Stimulated activated CD4-positive, alpha-beta T cell treated with anti-CD3 and anti-CD28 coated beads, Interleukin-12 subunit alpha, Interleukin-12 subunit beta, amount 100 ng/mL, for 4 hours (primary cell): ENCODE results near the gene USP40.

ENCODE experiments used
- DNase-seq: peaks from one replicate; pipeline ENCODE4 v3.0.0-alpha.2; 2020

USP40 gene

GRCh38 chr2:233556881-233557736 is 9.5 kb downstream of the USP40 start:
- no peak for DNase-seq

- DNase-seq: no peak
Observed at GRCh38 chr2:233553366-233553765, 13.2 kb downstream of the USP40 start.

DNA sequence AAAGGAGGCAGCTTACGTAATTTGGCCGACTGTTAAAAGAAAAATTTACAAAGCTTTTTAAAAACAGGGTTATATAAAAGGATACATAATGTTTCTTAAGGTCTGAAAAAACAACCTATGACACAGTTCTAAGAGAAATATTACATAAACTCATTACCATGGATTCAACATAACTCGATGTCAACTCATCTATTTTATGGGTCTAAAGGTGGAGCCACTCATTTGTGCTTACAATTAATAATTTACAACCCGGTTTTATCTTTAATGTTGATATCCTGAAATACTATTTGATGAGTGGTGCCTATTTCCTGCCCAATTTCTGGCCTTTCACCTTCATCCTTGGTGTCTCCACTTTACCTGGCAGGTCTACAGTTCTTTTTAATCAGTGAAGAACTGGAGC is 15.1 kb downstream of the USP40 start:
- DNase-seq: no peak

DNA sequence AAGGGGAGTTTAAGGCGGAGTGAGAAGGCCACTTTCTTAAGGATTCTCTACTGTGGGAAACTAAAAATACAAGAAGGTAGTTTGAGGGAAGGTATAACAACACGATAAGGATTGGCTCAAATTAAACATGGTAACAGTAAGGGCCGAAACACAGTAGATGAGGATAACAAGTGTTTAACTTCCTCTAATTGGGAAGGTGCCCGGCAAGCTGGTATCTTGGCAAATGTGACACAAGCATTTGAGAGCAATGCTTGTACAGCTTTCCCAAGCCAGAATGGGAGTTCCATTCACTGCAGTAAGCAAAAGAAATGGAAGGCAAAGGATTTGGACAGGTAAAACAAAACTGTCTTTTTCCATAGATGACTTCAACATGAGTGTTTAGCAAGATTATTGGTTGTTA is 19.8 kb downstream of the USP40 start:
- no peak for DNase-seq

DNA sequence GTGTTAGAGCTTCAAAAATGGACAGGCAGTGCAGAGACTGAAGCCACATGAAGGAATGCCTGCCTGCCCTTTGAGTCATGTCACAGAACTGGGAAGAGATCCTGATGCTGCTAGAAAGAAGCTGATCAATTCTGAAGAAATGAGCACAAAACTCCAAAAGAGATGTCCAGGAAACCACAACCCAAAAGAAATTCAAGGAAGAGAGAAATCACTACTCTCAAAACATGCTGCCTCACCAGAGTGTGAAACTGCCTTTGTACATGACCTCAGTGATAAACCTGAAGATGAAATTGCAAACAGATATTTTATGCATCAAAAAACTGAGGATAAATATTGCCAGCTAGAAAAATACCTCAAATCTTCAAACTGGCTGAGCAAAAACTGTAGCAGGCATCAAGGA is 20.5 kb downstream of the USP40 start:
- DNase-seq: no peak

DNA sequence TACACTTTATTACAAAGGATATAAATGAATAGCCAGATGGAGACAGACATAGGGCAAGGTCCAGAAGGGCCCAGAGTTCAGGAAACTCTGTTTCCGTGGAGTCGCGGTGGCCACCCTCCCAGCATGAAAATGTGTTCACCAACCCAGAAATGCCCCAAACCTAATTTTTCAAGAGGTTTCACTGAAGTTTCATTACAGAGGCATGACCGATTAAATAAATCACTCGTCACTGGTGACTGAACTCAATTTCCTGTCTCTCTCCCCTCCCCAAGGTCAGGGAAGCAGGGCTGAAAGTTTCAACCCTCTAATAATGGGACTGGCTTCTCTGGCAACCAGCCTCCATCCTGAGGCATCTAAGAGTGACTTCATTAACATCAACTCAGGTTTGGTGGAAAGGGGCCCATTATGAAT is 22.4 kb downstream of the USP40 start:
- no peak for DNase-seq

GRCh38 chr2:233542507-233542906 is 24.1 kb downstream of the USP40 start:
- DNase-seq: no peak

- DNase-seq: no peak
Observed at GRCh38 chr2:233538741-233539140, 27.8 kb downstream of the USP40 start.

DNA sequence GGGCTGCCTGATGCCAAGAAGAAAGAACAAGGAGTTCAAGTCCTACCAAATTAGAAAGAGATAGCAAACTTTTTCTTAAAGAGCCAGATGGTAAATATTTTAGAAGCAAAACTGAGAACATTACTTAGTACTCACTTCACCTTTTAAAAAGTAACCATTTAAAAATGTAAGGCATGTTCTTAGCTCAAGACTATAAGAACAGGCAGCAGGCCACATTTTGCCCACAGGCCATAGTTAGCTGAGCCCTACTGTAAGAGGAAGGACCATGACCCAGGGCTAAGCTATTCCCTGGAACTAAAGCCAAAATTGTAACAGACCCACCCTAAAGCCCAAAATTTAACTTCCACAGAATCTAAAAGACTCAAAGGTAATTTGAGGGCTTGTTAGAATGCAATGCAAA is 31.3 kb downstream of the USP40 start:
- no peak for DNase-seq

DNA sequence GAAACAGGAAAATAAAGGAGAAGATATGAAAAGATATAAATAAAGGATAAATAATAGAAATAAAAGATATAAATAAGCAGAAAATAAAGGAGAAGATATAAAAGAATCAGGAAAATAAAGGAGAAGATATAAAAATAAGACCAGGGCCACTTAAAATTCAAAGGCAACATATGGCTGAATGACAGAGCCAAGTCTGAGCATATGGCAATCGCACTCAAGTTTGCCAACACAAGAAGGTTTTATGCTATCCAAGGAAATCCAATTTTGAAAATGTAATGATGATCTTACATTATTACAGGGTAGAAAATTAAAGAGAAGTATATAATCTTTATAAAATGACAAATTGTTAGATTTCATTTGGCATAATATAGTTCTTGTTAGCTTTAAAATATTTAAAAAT is 33.6 kb downstream of the USP40 start:
- DNase-seq: no peak

GRCh38 chr2:233531955-233532354 is 34.6 kb downstream of the USP40 start:
- no peak for DNase-seq

DNA sequence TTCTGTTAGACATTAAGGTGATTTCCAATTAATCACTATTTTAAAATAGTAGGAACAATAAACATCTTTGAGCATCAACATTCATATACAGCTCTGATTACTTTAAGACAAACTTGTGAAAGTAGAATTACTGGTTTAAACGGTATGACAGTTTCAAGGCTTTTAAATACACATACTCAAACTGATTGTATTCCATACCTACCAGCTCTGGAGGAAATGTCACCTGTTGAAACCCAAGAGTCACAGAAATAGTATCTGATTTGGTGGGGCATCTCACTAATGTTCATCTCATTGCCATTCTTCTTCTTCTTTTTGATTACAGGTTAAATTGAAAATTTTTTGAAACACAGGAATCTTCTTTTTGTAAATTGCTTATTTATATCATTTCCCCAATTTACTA is 36.2 kb downstream of the USP40 start:
- DNase-seq: no peak

- DNase-seq: no peak
Observed at GRCh38 chr2:233528182-233528581, 38.4 kb downstream of the USP40 start.

DNA sequence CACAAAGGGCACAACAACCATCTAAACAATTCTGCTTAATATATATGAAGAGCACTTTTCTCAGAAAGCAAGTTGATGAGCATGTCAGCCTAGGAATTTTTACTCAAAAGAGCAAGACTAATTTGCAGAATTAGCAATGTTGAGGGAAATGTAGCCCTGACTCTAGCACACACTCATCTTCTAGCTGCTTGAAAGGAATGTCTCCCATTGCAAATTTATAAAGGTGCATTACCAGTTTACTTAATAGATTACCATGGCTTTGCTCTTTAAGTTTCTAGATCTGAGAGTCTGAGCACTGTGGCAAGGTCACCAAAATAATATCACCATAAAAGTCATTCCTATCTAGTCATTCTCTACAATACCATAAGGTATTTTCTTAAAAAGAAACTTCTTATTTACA is 40.8 kb downstream of the USP40 start:
- no peak for DNase-seq

DNA sequence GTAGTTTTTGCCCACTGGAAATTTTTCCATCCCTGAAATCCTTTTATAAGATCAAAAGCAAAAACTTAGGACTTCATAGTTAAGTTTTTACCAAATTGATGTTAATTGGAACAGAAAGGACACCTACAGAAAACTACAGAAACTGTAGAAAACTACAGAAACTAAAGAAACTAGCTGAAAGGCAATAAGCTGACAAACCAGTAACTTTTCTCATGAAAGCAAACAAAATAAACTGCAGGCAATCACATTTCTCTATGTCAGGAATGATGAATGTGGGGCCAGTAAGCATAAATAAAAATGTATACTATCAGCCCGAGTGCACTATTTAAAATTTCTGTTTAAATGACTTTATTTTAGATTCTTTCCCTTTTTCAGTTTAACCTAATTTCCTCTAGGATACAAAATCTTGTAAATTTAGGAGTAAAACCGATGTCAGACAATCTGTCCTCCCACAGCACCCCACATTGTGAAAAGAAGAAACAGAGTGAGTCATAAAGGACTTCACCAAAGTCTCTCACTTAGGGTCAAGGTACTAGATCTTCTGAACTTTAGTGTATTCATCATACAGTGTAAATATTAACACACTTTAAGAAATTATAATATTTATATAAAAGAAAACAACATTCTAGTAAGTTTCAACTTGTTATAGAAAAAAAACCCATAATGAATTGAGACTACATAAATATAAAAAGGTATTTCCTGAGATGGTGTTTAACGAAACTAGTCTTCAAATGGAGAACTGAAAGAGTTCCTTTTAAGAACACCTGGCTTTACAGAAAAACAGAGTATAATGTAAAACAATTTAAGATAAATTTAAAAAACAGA is 46.6 kb downstream of the USP40 start:
- DNase-seq: no peak

GRCh38 chr2:233513953-233514655 is 52.5 kb downstream of the USP40 start:
- DNase-seq: no peak

GRCh38 chr2:233503947-233504637 is 62.5 kb downstream of the USP40 start:
- no peak for DNase-seq

DNA sequence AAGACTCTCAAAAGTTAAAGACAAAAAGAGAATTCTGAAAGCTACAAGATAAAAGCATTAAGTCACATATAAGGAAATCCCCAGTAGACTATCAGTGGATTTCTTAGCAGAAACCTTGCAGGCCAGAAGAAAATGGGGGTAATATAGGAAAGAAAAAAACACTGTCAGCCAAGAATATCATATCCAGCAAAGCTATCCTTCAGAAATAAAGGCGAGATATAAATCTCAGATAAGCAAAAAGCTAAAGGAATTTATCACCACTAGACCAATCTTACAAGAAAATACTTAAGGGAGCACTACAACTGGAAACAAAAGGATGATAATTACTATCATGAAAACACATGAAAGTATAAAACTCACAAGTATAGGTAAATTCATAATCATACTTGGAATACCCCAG is 63.1 kb downstream of the USP40 start:
- DNase-seq: no peak

- no peak for DNase-seq
Observed at GRCh38 chr2:233501198-233502076, 65.1 kb downstream of the USP40 start.

GRCh38 chr2:233499928-233500327 is 66.7 kb downstream of the USP40 start:
- DNase-seq: no peak

GRCh38 chr2:233498126-233498525 is 68.5 kb downstream of the USP40 start:
- no peak for DNase-seq

- DNase-seq: no peak
Observed at GRCh38 chr2:233497692-233498091, 68.9 kb downstream of the USP40 start.
